ENCODE measurements around the gene POLH.
A peak's percentile ranks its signal among the peaks of the same experiment; 100 is the strongest.

The POLH gene

DNA sequence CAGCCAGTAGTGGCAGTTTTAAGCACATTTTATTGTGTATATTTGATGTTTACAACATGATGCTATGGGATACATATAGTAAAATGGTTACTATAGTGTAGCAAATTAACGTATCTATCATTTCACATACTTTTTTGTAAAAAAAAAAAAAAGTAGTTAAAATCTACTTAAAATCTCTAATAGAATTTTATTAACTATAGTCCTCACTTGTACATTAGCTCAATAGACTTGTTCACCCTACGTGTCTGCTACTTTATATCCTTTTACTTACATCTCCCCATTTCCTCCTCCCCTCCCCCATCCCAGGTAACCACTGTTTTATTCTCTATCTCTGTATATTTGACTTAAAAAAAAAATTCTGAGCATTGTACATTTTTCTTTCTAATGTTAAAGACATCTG, 30.0 kb downstream of the POLH start:
- no peak overlapping the region for H3K4me3 ChIP-seq (ENCODE audit: low read depth, low read length)
- TF ChIP-seq, protein P1, sequence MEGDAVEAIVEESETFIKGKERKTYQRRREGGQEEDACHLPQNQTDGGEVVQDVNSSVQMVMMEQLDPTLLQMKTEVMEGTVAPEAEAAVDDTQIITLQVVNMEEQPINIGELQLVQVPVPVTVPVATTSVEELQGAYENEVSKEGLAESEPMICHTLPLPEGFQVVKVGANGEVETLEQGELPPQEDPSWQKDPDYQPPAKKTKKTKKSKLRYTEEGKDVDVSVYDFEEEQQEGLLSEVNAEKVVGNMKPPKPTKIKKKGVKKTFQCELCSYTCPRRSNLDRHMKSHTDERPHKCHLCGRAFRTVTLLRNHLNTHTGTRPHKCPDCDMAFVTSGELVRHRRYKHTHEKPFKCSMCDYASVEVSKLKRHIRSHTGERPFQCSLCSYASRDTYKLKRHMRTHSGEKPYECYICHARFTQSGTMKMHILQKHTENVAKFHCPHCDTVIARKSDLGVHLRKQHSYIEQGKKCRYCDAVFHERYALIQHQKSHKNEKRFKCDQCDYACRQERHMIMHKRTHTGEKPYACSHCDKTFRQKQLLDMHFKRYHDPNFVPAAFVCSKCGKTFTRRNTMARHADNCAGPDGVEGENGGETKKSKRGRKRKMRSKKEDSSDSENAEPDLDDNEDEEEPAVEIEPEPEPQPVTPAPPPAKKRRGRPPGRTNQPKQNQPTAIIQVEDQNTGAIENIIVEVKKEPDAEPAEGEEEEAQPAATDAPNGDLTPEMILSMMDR (conservative IDR thresholded peaks at IDR 0.05; ENCODE audit: low read depth, low read length) = no peak
- DNase-seq (ENCODE audit: low read depth) = no peak

GRCh38 chr6:43608310-43608763, 32.4 kb downstream of the POLH start:
- peak; percentile 91 for DNase-seq (ENCODE audit: low read depth)
- H3K4me3 ChIP-seq (ENCODE audit: low read depth, low read length) = no peak overlapping the region
- TF ChIP-seq, protein P1 (conservative IDR thresholded peaks at IDR 0.05; ENCODE audit: low read depth, low read length) = peak; percentile 92

DNA sequence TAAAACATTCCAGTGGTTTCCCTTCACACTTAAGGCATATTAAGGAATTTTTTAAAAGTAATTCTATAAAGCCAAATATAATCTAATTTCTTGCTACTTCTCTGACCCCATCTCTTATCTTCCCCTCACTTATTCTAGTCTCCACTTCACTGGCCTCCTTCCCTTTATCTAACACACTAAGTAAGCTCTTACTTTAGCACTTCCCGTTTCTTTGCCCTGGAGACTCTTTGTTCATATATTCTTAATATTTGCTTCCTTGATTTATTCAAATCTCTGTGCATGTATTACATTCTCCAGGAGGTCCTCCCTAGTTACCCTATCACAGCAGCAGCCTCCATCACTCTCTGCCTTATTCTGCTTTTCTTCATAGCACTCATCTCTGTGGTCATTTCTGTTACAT, 32.8 kb downstream of the POLH start:
- TF ChIP-seq, protein P1 (conservative IDR thresholded peaks at IDR 0.05; ENCODE audit: low read depth, low read length) = no peak
- no peak for DNase-seq (ENCODE audit: low read depth)
- H3K4me3 ChIP-seq (ENCODE audit: low read depth, low read length) = no peak overlapping the region

- TF ChIP-seq, protein P1 (conservative IDR thresholded peaks at IDR 0.05; ENCODE audit: low read depth, low read length) = no peak
- H3K4me3 ChIP-seq (ENCODE audit: low read depth, low read length) = no peak overlapping the region
- DNase-seq (ENCODE audit: low read depth) = peak; percentile 52
Measured at GRCh38 chr6:43609402-43609801, 33.4 kb downstream of the POLH start.

DNA sequence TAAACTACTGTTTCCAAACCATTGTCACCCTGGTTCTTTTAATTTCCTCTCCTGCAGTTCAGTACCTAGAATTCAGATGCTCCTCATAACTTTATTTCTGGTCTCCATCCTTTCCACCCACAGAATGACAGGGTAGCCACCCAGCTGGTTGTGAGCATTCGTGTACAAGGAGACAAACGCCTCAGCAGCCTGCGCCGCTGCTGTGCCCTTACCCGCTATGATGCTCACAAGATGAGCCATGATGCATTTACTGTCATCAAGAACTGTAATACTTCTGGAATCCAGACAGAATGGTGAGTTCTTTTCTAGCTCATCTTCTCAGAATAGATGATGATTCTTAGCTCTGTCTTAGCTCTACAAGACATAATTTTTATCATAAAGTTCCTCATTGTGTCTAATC, 34.4 kb downstream of the POLH start:
- no peak overlapping the region for H3K4me3 ChIP-seq (ENCODE audit: low read depth, low read length)
- no peak for DNase-seq (ENCODE audit: low read depth)
- TF ChIP-seq, protein P1 (conservative IDR thresholded peaks at IDR 0.05; ENCODE audit: low read depth, low read length) = no peak

DNA sequence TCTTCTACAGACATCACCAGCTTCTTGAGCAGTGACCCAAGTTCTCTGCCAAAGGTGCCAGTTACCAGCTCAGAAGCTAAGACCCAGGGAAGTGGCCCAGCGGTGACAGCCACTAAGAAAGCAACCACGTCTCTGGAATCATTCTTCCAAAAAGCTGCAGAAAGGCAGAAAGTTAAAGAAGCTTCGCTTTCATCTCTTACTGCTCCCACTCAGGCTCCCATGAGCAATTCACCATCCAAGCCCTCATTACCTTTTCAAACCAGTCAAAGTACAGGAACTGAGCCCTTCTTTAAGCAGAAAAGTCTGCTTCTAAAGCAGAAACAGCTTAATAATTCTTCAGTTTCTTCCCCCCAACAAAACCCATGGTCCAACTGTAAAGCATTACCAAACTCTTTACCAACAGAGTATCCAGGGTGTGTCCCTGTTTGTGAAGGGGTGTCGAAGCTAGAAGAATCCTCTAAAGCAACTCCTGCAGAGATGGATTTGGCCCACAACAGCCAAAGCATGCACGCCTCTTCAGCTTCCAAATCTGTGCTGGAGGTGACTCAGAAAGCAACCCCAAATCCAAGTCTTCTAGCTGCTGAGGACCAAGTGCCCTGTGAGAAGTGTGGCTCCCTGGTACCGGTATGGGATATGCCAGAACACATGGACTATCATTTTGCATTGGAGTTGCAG, 37.9 kb downstream of the POLH start:
- TF ChIP-seq, protein P1 (conservative IDR thresholded peaks at IDR 0.05; ENCODE audit: low read depth, low read length) = no peak
- no peak overlapping the region for H3K4me3 ChIP-seq (ENCODE audit: low read depth, low read length)
- DNase-seq (ENCODE audit: low read depth) = no peak

- TF ChIP-seq, protein P1 (conservative IDR thresholded peaks at IDR 0.05; ENCODE audit: low read depth, low read length) = no peak
- H3K4me3 ChIP-seq (ENCODE audit: low read depth, low read length) = no peak overlapping the region
- no peak for DNase-seq (ENCODE audit: low read depth)
Measured at GRCh38 chr6:43614396-43614730, 38.4 kb downstream of the POLH start.

Data from choroid plexus epithelial cell (primary cell).